ES-I3 (cell line): ENCODE results near the gene BRD2.

Experiments used
- H3K36me3 ChIP-seq: 2 replicates; pipeline ENCODE4 v1.6.1; 2013; ENCODE audit warnings: mild to moderate bottlenecking, low read length, control low read depth, moderate library complexity; ENCODE audit not compliant: insufficient read depth
- H3K4me1 ChIP-seq: 2 replicates; pipeline ENCODE4 v1.6.1; 2013; ENCODE audit warnings: mild to moderate bottlenecking, control low read depth, low read length; ENCODE audit not compliant: insufficient read depth
- H3K9ac ChIP-seq: 2 replicates; pipeline ENCODE4 v1.6.1; 2013; ENCODE audit warnings: low read depth, mild to moderate bottlenecking, low read length, moderate library complexity
- H3K9me3 ChIP-seq: 2 replicates; pipeline ENCODE4 v1.6.1; 2013; ENCODE audit warnings: mild to moderate bottlenecking, low read length, moderate library complexity; ENCODE audit not compliant: control insufficient read depth, insufficient read depth

Gene BRD2

GRCh38 chr6:33014841-33015634 is 46.6 kb downstream of the BRD2 start:
- 0 out of 2 replicates have a peak, but pooled peaks cover 4% of the 10 kb centered on the region for H3K4me1 ChIP-seq
- no peaks in the 10 kb centered on the region for H3K9me3 ChIP-seq
- H3K36me3 ChIP-seq: no peaks in the 10 kb centered on the region
- no peak overlapping the region for H3K9ac ChIP-seq

DNA sequence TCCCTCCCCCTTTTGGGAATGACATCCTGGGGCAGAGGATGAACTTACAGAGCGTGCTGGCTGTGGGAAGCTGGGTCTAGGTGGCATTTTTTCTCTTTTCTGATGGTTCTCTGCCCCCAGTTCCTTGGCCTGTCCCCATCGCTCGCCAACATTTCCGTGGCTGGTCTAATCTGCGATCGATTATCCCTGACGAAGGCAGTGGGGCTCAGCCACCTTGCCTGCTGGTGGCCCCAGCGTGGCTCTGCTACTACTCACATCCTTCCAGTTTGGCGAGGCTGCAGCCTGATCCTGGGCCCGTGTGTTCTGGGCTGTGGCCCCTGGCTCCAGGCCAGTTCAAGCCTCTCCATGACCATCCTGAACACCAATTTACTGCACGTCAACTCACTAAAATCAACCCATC is 47.4 kb downstream of the BRD2 start:
- Histone ChIP-seq H3K9me3 (no peaks in the 10 kb centered on the region), H3K36me3 (no peaks in the 10 kb centered on the region), H3K9ac (no peak overlapping the region), H3K4me1 (no peaks in the 10 kb centered on the region)

DNA sequence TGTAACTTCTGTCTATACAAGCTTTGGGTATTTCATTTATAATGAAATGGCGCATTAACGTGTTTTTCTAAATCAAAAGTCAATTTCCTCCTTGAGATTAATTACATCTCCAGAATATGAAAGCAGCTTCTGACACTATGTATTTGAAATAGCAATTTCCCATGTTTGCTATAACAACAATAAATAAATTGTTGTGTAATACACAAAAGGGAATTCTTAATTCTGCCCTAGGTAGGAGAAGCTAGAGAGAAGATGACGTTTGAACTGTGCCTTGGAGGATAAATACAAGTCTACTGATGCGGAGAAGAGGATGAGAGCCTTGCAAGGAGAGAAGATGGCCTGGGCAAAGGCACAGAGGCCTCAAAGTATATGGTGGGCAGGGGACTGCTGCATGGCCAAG is 48.6 kb downstream of the BRD2 start:
- H3K9me3 ChIP-seq: no peaks in the 10 kb centered on the region
- no peaks in the 10 kb centered on the region for H3K4me1 ChIP-seq
- H3K9ac ChIP-seq: no peak overlapping the region
- no peaks in the 10 kb centered on the region for H3K36me3 ChIP-seq

DNA sequence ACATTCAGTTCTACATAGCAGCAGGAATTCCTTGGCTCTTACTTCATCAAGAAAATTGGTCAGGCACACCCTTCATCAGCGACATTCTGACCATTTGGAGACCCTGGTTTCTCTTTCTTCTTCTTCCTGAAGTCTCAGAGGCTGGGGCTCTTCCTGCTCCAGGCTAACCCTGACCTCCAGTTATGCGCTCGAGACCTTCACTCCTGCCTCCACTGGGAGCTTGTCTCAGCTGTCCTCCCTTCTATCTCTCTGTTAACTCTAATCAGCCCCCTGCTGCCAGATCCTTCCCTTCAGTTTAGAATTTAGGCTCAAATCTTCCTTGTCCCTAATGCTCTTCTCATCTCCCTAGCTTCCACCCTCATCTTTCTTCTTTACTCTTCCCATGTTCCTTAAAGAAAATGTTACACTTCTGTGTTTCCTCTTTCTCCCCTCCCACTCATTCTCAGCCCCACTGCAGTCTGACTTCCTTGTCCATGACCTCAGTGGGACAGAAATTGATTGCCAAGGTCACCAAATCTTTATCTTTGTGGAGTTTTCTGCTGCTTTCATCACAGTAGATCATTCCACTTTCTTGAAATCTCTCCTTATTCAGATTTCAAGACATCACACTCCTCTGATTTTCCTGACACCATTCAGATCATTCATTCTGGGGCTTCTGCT is 49.4 kb downstream of the BRD2 start:
- H3K4me1 ChIP-seq: no peaks in the 10 kb centered on the region
- H3K36me3 ChIP-seq: no peaks in the 10 kb centered on the region
- H3K9me3 ChIP-seq: no peaks in the 10 kb centered on the region
- no peak overlapping the region for H3K9ac ChIP-seq

- no peaks in the 10 kb centered on the region for H3K9me3 ChIP-seq
- H3K4me1 ChIP-seq: no peaks in the 10 kb centered on the region
- no peaks in the 10 kb centered on the region for H3K36me3 ChIP-seq
- no peak overlapping the region for H3K9ac ChIP-seq
These were observed 50.0 kb downstream of the BRD2 start for GRCh38 chr6:33018418-33018817.

DNA sequence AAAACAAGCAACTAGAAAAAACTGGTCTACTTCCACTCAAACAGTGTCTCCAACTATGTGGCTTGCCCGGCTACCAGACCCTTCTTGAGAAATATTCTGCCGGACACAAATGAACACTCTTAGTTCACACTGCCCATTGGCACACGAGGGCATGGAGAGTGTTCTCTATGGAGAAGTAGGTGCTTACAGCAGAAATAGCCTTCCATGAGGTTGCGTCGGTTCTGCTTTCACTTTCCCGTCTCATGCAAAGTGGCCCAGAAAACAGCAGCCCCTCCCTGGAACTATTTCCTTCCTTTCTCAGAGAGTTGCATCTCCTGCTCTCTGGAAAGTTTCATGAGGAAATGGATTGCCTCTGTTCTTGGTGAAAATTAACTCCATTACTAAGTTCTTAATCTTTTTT is 50.5 kb downstream of the BRD2 start:
- Histone ChIP-seq H3K9me3 (no peaks in the 10 kb centered on the region), H3K4me1 (no peaks in the 10 kb centered on the region), H3K36me3 (no peaks in the 10 kb centered on the region), H3K9ac (no peak overlapping the region)

GRCh38 chr6:33019372-33019771 is 51.0 kb downstream of the BRD2 start:
- Histone ChIP-seq H3K9me3 (no peaks in the 10 kb centered on the region), H3K36me3 (no peaks in the 10 kb centered on the region), H3K9ac (no peak overlapping the region), H3K4me1 (no peaks in the 10 kb centered on the region)

DNA sequence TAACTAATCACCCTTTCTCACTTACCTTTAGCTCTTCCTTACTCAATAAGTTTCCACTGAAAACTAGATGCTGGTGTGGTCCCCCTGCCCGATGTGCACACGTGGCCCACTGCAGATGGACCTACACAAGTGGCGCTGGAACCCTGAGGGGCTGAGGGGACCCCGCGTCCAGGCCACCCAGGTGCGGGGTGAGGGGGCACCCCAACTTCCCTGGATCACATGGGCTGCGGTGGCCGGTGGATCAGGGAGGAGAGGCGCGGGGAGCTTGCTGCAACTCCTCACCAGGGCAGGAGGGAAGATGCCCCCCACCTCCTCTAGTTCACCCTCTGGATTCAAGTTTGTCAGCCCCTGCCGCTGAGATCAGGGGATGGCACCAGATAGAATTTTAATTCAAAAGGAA is 53.5 kb downstream of the BRD2 start:
- Histone ChIP-seq H3K36me3 (no peaks in the 10 kb centered on the region), H3K9me3 (no peaks in the 10 kb centered on the region), H3K9ac (no peak overlapping the region), H3K4me1 (no peaks in the 10 kb centered on the region)

DNA sequence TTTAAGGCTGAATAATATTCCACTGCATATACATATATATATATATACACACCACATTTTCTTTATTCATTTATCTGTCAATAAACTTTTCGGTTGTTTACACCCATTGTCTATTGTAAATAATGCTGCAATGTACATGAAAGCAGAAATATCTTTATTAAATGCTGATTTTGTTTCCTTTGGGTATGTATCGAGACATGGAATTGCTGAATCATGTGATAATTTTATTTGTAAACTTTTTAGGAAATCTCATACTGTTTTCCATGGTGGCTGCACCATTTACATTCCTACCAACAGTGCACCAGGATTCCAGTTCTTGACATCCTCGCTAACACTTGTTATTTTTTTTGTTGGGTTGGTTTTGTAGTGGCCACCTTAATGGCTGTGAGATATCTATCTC is 55.1 kb downstream of the BRD2 start:
- H3K36me3 ChIP-seq: no peaks in the 10 kb centered on the region
- no peaks in the 10 kb centered on the region for H3K9me3 ChIP-seq
- no peak overlapping the region for H3K9ac ChIP-seq
- no peaks in the 10 kb centered on the region for H3K4me1 ChIP-seq

DNA sequence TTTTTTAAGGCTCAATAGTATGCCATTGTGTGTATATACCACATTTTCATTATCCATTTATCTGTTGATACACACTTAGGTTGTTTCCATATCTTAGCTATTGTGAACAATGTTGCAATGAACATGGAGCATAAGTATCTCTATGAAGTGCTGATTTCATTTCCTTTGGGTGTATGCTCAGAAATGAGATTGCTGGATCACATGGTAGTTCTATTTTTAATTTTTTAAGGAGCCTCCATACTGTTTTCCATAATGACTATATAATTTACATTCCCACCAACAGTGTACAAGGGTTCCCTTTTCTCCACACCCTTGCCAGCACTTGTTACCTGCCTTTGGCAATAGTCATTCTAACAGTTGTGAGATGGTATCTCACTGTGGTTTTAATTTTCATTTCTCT is 56.1 kb downstream of the BRD2 start:
- Histone ChIP-seq H3K9me3 (no peaks in the 10 kb centered on the region), H3K4me1 (no peaks in the 10 kb centered on the region), H3K36me3 (no peaks in the 10 kb centered on the region), H3K9ac (no peak overlapping the region)

- Histone ChIP-seq H3K9me3 (no peaks in the 10 kb centered on the region), H3K36me3 (no peaks in the 10 kb centered on the region), H3K9ac (no peak overlapping the region), H3K4me1 (no peaks in the 10 kb centered on the region)
These were observed 59.9 kb downstream of the BRD2 start for GRCh38 chr6:33028220-33028849.

DNA sequence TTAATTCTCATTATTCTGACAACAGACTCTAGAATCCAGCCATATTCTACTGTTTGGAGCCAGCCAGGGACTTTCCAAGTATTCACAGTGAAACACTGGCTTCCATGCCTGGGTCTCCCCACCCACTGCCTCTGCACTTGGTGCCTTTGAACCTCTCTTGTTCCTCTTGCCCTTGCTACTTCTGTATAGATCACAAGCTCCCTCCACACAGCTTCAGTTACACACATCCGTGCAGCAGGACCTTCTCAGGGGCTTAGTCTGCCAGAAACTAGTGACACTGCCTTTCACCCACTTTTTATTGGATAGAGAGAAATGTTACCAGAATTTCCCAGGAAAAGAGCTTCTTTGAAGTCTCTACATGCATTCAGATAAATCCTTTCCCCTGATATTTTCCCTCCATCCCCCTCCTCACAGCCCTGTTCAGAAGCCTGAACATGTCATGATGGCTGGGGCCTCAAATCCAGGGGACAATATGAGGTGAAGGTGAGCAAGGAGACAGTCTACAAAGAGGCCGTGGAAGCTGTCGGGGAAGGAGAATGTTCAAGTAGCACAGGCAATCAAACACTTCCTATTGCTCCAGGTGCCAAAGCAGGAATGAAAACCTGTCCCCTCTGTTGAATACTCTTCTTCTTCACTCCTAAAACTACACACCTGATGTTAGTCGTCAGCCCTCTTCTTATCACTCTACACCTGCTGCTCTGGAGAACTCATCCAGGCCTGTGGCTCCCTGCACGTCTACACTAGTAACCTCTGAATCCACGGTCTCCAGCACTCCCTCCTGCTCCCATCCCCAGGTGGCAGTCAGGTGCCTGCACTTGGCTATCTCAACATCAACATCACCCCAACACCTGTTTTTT is 61.2 kb downstream of the BRD2 start:
- Histone ChIP-seq H3K36me3 (no peaks in the 10 kb centered on the region), H3K9ac (no peak overlapping the region), H3K4me1 (no peaks in the 10 kb centered on the region), H3K9me3 (no peaks in the 10 kb centered on the region)

- Histone ChIP-seq H3K9me3 (no peaks in the 10 kb centered on the region), H3K4me1 (no peaks in the 10 kb centered on the region), H3K36me3 (no peaks in the 10 kb centered on the region), H3K9ac (no peak overlapping the region)
These were observed 61.9 kb downstream of the BRD2 start for GRCh38 chr6:33030245-33030644.
